GM04504 (cell line): ENCODE data around the gene ABHD16A.
A peak's percentile ranks its signal among the peaks of the same experiment; 100 is the strongest.

Source experiments
- DNase-seq: peaks from one replicate; pipeline ENCODE4 v3.0.0-alpha.2; 2012; ENCODE audit warnings: low read depth

Gene ABHD16A

DNA sequence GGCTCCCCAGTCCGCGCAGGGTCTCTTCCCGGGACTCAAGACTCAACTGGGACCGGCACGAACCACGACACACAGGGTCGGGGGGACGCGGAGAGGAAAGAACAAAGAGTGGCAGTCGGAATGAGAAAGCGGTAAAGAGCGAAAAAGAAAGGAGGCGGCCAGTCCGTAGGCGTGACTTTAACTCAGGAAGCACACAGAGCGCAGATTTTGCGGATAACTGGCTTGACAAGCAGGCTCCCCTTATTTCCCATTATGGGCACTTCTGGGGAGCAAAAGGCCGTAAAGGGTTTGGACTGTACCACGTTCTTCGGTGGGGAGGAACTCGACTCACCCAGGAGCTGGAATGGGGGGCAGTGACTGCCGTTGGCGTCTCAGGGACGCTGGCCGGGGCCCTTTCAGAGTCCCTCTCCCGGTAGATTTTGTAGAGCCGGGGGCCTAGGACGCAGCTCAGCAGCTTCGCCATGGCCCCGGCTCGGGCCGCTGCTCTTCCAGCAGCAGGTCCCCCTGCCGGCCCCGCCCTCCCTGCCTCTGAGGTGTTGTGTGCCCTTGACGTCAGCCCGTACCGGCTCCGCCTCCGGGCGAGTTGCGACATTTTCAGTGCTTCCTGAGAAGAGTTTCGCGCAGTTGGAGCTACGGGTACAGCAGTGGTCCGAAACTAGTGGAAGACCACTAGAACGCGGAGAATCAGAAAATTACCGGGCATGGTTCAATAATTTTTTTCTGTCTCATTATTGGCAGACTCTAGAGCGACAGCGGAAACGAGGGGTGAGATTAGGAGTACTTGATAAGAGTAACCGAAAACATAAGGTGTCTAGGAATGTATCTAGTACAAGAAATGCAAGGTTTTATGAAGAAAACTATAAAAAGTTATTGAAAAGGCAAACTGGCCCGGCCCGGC is at the start of gene ABHD16A:
Gene ABHD16A, minus strand, starts transcription at position 506 of the 898 bp plus-strand sequence. Its CDS starts 43 bp downstream, at position 463.
- DNase-seq = peak; percentile 96

- peak; percentile 47 for DNase-seq
Measured at GRCh38 chr6:31752739-31753319, 49.7 kb upstream of the ABHD16A start.

GRCh38 chr6:31750411-31751022 is 47.4 kb upstream of the ABHD16A start:
- no peak for DNase-seq

- no peak for DNase-seq
Measured at GRCh38 chr6:31749301-31750036, 46.3 kb upstream of the ABHD16A start.

DNA sequence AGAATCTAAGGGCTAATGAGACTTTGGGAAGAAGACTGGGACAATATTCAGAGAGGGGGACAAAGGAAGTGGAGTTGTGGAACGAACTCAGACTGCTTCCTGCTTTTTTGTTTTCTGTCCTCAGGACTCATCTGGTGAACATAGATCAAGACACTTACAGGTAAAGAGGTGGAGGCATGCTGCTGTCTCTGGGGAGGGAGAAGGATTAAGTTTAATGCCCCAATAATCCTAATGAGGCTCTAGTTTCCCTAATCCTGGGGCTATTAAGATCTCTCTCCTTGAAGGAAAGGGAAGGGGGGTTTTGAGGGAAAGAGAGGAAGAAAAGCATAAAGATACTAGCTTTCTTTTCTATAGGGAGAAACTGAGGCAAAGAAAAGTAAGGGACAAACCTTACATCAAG is 41.3 kb upstream of the ABHD16A start:
- no peak for DNase-seq

GRCh38 chr6:31742894-31743293 is 39.8 kb upstream of the ABHD16A start:
- DNase-seq = no peak

- no peak for DNase-seq
Measured at GRCh38 chr6:31741815-31742214, 38.7 kb upstream of the ABHD16A start.

DNA sequence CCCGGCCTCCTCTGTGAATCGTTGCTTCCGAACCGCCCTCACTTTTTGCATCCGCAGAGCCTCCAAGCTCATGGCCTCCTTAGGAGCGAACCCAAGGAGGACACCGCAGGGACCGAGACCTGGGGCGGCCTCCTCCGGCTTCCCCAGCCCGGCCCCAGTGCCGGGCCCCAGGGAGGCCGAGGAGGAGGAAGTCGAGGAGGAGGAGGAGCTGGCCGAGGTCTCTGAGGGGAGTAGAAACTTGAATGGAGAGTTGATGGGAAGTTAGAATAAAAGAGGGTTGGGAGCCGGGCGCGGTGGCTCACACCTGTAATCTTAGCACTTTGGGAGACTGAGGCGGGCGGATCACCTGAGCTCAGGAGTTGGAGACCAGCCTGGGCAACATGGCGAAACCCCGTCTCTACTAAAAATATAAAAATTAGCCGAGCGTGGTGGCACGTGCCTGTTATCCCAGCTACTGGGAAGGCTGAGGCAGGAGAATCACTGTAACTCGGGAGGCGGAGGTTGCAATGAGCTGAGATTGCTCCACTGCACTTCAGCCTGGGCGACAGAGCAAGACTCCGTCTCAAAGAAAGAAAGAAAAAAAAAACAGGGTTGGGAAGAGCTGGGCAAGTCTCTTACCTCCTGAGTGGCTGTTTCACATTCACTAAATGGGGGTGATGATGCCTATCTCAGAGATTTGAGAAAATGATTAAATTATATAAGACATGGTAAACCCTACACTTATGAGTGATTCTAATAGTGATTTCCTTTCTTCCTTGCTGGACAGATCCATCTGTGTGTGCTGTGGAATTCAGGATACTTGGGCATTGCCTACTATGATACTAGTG is 37.5 kb upstream of the ABHD16A start:
- no peak for DNase-seq

GRCh38 chr6:31739639-31740396 is 36.7 kb upstream of the ABHD16A start, which contains the start of gene MSH5:
Gene MSH5, plus strand, starts transcription at chr6:31740005. Its CDS starts 462 bp downstream, at chr6:31740467.
- peak; percentile 99 for DNase-seq

DNA sequence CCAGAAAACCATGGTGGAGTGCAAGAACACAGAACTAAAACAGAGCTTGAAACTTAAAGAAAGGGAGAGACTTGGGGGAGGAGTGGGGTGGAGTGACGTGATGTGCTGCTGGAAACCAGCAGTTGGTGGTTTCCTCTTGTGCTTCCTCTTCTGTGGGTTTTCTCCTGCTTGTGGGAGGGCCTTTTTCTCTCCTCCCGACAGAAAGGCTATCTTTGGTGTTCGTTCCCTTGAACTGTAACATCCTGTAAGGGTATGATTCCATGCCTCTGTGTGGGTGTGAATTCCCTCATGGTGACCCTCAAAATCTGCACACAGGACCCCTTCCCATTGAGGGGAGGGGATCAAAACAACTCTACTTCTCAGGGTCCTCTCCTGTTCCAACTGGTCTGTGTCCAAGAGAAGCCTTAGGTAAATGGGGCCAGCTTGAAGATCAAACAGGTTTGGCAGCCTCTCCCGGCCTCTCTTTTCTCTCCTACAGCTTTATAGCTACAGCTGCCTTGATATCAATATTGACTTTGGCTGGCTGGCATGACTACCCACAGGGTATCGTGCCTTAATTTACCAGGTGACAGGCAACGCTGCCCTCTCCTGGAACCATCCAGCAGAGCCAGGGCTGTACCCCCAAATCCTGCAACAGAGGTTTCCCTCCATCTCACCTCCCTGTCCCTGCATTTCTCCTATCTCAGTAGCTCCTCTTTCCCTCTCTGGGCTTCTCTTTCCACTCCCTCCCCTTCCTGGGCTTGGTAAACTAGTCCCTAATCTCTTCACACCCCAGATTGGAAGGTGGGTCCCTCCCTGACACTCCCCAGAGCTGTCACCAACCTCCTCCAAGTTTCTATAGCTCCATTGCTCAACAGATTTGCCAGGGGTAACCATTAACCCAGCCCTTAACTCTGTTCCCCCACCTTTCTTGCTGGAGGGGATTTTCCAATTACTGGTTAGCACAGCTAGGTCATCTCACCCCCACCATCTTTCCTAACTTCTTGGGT is 35.2 kb upstream of the ABHD16A start:
- DNase-seq = peak; percentile 62

DNA sequence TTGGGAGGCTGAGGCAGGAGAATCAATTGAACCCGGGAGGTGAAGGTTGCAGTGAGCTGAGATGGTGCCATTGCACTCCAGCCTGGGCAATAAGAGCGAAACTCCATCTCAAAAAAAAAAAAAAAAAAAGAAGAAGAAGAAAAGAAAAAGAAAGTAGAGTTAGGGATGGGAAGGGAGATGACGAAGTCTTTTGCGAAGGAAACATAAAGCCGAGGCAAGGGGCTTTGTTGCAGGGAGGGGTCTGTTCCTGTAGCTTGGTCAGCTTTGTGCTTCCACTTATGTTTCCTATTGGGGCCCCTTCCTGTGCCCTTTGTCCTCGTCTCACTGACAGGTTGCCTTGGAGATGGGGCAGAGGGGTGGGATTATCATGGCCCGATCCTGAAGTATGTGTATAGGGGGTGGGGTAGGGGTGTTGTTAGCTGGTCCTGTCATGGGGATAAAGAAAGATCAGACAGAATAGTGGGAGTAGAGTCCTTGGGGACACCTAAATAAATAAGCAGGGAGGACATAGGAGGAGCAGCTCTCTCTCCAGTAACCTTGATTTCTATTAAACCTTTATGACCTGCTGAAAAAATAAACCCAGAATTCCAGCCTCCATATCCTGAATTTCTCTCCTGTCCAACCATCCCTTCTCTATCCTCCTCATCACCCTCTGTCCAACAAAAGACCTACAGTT is 34.3 kb upstream of the ABHD16A start:
- no peak for DNase-seq

DNA sequence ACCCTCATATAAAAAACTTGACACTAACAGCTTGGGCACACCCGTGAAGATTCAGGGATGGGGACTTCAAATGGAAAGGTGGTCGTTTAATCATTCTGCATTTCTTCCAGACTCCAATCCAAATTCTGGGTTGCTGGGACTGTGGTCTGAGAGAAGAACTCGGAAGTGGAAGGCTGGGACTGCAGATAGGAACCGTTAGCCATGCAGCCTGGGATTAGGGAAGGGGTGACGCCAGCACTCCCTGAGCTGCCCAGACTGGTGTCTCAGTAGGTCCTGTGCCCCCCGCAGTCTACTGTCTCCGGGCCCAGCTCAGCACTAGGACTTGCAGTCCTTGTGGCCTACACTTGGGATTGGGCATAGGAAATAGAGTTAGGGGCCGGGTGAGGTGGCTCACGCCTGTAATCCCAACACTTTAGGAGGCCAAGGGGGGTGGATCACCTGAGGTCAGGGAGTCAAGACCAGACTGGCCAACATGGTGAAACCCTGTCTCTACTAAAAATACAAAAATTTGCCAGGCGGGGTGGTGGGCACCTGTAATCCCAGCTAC is 33.7 kb upstream of the ABHD16A start:
- no peak for DNase-seq

GRCh38 chr6:31736021-31736767 is 33.1 kb upstream of the ABHD16A start, which contains the start of gene CLIC1:
Gene CLIC1, minus strand, starts transcription at chr6:31736530. Its CDS starts 230 bp downstream, at chr6:31736300.
- DNase-seq = peak; percentile 62

DNA sequence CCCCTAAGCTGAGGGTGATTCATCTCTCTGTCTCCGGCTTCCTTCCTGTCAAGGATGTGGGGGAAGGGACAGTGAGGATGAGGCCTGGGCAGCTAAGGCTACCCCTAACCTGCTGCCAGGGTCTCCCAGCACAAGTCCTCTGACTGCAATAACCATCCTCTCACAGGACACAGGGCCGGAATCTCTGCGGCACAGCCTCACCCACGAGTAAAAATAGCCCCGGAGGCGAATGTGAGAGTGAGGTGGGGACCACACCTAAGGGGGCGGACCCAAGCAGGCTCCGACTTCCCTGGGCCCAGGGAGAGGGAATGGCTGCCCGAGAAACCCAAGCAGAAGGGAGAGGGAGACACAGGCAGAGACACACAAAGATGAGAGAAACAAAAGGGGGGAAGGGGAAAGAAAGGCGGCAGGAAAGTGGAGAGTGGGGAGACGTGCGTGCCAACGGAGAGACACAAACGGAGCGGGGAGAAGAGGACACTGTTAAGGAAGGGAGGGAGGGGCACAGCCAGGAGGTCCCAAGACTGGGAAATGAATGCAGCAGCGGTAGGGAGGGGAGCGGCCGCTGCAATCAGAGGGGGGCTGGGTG is 31.8 kb upstream of the ABHD16A start:
- DNase-seq = peak; percentile 51

DNA sequence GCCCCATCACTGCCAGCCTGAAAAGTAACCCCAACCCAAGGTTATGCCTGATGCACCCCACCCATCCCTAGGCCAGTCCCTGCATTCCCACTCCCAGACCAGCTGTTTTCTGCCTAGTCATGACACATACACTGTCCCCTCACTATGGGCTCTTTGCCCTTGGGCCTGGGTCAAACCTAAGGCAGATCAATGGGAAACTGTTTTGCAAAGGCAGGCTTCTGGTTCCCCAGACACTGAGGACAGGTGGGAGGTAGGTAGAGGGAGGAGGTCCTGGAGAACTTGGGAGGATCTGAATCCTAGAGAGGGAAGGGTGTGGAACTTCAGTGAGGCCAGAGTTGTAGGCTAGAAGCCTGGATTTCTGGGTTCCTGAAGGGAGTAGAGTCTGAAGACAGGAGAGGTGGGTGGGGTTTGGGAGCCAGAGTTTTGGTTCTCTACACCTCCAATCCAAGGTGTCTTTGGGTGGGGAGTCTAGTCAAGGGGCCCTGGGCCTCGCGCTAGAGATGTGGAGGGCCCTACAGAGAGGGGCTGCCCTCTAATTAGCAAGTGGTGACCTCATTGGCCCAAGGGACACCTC is 31.2 kb upstream of the ABHD16A start:
- no peak for DNase-seq

DNA sequence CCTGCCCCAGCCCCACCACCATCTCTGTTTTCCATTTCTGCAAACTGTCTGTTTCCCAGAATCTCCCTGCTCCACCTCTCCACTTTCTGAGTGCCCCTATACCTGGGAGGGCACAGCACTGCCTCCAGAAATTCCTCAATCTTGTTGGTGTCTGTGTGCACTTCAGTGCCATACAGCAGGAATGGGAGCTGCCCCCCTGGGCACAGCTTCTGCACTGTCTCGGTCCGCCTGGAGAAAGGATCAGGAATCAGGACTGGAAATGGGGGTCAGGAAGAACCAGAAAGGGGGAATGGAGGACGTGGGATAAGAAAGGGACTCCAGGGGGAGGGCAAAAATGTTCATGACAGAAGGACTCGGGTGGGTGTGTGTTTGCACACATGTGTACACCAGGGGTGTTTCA is 30.6 kb upstream of the ABHD16A start:
- DNase-seq = no peak

DNA sequence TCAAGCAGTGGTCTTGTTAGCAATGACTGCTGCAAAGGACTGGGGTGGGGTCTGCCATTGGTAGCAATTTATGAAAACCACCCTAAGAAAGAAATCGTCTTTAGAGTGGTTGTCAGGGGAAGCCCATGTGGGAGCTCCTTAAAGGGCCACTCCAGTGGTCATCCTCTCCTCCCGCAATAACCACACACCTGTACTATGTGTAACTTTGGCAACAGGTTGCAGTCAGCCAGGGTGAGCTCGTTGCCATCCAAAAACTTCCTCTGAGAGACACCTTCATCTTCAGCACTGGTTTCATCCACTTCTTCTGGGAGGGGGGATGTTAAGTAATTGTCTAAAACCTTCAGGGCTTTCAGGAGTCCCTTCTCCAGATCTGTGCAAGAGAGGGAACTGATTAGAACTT is 28.9 kb upstream of the ABHD16A start:
- DNase-seq = no peak
